Measurements from ENCODE around the gene SLC37A4.
A peak's percentile ranks its signal among the peaks of the same experiment; 100 is the strongest.

DNA sequence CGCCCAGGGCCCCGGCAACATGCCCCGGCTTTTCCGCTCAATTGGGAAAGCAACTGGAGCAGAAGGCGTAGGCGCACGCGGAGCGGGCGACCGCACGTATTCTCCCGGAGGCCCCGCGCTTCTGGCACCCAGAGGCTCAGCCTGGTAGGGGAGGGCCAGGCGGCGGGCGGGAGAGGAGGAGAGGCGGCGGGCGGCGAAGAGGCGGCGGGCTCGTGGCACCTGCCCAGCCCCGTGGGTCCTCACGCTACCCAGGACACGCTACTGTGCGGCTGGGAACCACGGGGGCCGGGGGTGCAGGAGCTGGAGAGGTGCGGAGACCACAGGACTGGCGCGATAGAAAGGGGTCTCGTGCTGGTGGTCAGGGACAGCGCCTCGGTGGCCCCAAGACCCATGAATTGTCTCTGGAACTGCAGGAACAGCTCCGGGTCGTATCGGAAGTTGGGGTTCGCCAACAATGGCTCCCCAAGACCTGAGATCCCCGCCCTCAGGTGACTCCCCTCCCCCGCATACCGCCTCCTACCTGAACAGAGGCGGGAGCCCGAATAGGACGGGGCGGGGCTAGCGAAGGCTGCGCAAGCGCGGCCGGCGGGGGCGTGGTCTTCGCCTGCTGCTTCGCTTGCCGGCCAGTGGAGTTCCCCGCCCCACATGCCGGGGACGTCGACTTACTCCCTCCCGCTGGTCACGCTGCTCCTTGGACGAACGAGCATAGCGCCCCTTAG, at the start of gene SLC37A4:
- TF ChIP-seq HEYL (CRISPR knock-in tag; IDR thresholded peaks at IDR 0.05) (no peak), MAZ (IDR thresholded peaks at IDR 0.05; ENCODE audit: borderline replicate concordance, low read depth, low read length) (0 out of 2 replicates have a peak, but pooled peaks have one; percentile 48), RFX5 (IDR thresholded peaks at IDR 0.05) (no peak), EP300 (IDR thresholded peaks at IDR 0.05) (no peak)
- TF ChIP-seq, protein P1, sequence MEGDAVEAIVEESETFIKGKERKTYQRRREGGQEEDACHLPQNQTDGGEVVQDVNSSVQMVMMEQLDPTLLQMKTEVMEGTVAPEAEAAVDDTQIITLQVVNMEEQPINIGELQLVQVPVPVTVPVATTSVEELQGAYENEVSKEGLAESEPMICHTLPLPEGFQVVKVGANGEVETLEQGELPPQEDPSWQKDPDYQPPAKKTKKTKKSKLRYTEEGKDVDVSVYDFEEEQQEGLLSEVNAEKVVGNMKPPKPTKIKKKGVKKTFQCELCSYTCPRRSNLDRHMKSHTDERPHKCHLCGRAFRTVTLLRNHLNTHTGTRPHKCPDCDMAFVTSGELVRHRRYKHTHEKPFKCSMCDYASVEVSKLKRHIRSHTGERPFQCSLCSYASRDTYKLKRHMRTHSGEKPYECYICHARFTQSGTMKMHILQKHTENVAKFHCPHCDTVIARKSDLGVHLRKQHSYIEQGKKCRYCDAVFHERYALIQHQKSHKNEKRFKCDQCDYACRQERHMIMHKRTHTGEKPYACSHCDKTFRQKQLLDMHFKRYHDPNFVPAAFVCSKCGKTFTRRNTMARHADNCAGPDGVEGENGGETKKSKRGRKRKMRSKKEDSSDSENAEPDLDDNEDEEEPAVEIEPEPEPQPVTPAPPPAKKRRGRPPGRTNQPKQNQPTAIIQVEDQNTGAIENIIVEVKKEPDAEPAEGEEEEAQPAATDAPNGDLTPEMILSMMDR (IDR thresholded peaks at IDR 0.05), result peak; percentile 61

All from A549 (cell line).